CD4-positive, alpha-beta T cell treated with Interleukin-12 subunit alpha and Interleukin-12 subunit beta, for 1 hour (primary cell): Measurements from ENCODE around the gene TRNP1.
"Not testable (repeated sequence)": the region's sequence is repeated elsewhere in the genome, so short reads cannot be mapped to it uniquely, and the experiment has no call there.

Experiments used
- DNase-seq: peaks from one replicate; pipeline ENCODE4 v3.0.0-alpha.2; 2020

Gene TRNP1, protein sequence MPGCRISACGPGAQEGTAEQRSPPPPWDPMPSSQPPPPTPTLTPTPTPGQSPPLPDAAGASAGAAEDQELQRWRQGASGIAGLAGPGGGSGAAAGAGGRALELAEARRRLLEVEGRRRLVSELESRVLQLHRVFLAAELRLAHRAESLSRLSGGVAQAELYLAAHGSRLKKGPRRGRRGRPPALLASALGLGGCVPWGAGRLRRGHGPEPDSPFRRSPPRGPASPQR

DNA sequence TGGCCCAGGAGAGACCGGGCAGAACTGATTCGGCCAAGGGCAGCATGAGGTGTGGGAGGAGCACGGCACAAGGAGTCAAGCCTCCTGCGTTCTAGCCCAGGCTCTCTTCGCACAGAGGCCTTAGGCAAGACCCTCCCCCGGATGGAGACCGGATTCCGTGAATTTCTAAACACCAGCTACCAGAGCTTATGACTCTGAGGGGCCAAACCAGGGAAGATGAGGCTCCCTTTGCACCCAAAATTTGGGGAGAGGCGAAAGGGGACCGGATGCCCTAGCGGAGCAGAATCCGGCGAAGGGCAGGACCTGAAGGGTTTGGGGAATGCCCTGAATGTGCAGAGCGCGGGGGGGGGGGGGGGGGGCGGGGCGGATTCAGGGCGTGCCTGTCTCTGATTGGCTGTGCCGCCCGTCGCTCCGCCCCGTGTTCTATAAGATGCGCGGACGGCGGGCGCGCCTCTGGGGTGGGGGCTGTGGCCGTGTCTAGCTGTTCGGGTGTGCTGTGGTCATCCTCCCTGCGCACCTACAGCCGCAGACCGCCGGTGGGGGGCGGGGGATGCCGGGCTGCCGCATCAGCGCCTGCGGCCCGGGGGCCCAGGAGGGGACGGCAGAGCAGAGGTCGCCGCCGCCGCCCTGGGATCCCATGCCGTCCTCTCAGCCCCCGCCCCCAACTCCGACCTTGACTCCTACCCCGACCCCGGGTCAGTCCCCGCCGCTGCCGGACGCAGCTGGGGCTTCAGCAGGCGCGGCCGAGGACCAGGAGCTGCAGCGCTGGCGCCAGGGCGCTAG is at the start of gene TRNP1:
Gene TRNP1 (plus strand): TSS at position 456 of the 783 bp plus-strand sequence. CDS start 95 bp downstream, at position 551.
- DNase-seq: peak; percentile 77

DNA sequence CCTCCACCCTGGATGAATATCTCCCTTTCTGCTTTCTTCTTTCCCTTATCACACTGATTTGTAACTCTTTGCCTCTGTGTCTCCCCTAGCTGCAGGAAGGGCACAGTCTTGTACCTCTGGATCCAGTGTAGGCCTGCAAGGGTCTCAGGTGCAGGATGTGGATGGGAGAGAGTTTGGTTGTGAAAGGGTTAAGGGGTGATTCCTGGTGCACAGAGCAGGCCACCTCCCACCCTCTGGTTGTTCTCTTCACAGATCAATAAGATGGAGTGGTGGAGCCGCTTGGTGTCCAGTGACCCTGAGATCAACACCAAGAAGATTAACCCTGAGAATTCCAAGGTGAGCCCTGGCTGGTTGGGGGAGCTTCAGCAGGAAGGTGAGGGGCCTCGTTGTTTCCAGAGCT is 48.4 kb upstream of the TRNP1 start:
- no peak for DNase-seq

DNA sequence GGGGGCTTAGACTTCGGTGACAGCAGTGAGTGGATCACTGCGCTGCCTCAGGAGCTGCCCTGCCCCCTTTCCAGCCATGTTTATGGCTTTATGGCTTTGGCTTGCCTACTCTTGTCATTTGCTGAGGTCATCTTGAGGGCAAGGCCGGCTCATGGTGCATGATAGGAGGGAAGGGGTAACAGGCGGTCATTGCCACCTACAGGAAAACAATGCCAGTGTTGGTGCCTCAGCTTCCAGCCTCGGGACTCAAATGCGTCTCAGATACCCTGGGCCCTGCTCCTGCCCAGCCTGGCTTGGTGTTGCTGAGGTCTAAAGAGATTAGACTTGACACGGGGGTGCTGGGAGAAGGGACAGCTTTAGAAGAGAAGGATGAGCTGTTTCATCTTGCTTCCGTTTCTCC is 47.8 kb upstream of the TRNP1 start:
- no peak for DNase-seq

DNA sequence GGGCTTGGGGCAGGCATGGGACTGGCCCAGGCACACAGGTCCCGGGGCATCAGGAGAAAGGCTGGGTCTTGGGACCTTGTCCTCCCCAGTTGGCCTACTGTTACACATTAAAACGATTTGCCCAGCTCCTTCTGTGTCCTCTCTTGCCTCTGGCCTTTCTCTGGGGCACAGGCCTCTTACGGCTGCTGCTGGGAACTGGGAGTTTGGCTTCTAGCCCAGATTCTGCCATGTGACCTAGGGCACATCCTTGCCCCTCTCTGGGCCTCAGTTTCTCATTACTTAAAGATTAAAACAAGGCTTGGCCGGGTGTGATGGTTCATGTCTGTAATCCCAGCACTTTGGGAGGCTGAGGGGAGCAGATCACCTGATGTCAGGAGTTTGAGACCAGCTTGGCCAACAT is 47.2 kb upstream of the TRNP1 start:
- no peak for DNase-seq

DNA sequence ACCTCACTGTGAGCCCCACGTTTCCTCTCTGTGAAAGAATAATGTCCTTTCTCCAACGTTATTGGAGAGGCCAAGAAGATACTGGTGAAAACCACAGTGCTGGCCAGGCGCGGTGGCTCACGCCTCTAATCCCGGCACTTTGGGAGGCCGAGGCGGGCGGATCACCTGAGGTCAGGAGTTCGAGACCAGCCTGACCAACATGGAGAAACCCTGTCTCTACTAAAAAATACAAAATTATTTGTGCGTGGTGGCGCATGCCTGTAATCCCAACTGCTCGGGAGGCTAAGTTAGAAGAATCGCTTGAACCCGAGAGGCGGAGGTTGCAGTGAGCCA is 44.8 kb upstream of the TRNP1 start:
- not testable (repeated sequence) for DNase-seq

DNA sequence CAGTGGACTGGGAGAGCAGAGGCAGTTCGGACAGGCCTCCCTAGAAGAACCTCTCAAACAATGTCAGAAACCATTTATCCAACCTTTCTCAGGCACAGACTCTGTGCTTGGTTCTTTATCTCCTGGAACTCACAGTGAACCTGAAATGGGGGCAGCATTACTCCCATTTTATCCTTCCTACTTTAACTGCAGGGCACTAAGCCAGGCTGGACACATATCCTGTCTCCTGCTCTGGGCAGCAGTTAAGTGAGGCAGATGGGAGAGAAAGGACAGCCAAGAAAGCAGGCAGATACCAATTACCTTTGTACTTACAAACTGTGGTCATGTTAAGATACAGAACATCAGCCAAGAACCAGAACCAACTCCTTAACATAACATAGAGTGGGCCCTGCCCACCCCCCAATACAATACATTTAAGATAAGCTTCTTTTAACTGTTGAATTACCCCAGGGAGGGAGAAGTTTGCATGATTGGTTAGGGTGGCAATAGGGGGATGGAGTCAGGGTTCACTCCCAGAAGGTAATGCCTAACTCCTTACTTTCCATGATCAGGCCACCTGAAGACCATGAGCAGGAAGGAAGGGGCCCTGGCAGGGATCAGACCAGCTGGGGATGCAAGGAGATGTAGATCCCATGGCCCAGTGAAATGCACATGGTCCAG is 44.1 kb upstream of the TRNP1 start:
- DNase-seq: no peak

DNA sequence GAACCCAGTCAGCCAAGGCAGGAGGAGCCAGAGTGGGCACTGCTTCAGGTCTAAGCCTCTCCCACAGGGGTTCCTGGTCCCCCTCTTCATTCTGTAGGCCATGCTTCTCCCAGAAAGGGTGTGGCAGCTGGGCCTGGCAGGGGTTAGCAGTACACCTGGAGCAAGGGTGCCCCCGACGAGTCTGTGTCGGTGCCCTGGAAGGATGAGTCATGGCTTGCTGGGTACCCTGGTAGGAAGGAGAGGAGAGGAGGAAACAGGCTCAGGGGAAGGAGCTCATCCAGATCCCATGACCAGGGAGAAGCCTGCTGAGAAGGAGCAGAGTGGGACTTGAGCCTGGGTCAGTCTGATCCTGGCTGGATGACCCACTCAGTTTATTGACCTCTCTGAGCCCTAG is 43.6 kb upstream of the TRNP1 start:
- no peak for DNase-seq

DNA sequence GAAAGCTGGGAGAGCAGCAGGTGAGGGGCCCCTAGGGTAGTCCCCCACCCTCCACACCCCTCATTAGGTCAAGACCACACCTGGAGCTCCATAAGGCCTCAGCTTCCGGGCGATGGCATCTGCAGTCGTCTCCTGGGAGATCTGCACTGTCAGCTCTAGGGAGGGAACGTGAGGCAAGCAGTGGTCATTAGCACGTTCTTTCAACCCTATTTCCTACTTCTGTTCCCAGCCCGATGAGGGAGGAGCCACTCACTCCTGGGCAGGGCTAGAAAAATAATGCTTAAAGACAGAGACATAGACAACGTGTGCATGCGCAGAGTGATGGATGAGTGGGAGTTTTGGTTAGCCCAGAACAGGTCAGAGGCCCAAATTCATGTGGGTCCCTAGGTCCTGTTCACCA is 42.9 kb upstream of the TRNP1 start:
- no peak for DNase-seq

DNA sequence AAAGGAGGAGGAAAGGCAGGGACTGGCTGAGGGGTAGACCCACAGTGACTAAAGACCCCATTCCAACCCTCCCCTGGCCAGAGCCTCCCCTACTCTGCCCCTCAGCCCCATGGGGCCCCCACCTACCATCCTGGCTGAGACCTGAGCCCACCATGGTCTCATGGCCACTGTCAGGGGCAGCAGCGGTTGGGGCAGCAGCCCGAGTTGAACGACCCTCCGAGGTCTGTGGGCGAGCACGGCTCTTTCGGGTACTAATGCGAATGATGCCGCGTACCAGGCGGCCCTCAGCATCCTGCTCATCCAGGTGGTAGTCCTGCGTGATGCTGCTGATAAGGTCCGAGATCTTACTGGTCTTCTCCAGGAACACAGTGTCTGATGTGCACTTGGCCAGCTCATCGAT is 42.3 kb upstream of the TRNP1 start:
- DNase-seq: no peak

DNA sequence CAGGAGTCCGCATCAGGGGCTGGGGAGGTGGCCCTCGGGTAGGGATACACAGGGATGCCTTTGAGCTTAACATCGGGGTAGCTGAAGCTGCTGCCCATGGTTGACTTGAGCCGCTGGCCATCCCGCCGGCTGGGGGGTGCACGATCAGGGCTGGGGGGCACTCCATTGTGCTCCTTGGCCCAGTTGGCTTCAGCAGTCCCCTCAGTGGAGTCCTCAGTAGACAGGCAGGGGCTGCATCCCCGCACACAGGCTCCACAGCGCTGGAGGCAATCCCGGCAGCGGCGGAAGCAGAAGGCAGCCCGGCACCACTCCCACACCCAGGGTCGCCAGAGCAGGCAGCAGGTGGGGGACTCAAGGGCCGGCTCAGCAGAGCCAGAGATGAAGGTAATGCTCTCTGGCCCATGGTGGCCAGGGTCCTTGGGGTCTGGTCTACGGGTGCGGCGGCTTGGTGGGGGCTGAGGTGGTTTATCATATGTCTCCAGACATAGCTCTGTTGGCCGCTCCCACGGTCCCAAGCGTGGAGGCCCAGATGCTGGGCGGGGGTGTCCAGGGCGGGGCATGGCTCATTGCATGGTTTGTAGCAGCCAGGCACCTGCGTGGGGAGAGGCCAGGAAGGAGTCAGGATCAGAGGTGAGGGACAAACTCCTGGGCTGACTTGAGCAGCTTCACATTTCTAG is 41.5 kb upstream of the TRNP1 start:
- DNase-seq: no peak

DNA sequence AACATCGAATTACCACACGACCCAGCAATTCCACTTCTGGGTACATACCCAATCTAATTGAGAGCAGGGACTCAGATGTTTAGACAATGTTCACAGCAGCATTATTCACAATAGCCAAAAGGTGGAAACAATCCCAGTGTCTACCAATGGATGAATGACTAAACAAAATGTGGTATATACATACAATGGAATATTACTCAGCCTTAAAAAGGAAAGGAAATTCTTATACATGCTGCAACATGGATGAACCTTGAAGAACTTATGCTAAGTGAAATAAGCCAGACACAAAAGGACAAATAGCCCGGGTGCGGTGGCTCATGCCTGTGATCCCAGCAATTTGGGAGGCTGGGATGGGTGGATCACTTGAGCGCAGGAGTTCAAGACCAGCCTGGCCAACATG is 40.1 kb upstream of the TRNP1 start:
- no peak for DNase-seq

DNA sequence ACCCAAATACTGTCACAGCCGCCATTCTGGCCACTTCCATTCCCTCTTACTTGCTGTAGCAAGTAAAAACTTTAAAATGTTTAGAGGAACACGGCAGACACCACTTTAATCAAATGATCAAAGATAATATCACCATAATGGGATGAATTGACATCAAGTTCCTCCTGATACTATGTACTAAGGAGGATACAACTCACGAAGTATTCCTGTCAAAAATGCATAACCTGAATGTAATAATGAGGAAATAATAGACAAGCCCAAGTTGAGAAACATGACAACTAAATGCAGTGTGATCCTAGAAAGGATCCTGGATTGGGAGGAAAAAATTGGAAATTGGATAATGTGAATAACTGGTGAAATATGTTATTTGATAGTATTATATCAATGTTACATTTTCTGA is 37.2 kb upstream of the TRNP1 start:
- DNase-seq: no peak

DNA sequence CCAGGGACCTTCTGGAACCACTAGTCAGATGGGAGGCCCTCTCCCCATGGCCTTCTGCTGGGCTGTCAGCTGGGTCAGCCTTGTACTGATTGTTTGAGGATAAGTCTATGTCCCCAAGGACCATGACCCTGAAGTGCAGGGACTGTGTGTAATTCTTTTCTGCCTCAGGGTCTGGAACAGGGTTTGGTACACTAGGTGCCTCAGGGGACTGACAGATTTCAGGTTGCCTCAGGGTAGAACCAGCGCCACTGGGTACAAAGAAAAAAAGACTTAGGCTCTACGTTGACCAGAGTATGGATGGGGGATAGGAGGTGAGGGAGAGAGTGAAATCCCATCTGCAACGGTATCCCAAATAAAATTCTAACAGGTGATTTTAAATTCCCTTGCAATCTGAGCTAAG is 36.2 kb upstream of the TRNP1 start:
- DNase-seq: no peak

DNA sequence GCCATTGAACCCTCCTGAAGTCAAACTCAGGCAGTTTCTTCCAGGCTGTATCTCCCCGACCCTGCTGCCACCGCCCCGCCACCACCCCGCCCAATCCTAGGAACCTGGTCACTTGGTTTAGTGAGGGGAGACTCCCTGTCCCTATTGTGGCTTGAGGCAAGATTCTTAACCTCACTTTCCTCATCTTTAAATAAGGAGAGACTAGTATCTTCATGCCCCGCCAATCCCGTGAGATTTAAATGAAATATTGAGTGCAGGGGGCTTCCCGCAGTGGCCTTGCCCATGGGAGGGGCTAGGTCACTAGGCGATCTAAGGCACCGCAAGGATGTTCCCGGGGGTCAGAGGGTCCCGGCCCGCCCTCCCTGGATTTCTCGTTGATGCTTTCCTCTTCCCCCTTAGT is 34.2 kb upstream of the TRNP1 start:
- DNase-seq: no peak

DNA sequence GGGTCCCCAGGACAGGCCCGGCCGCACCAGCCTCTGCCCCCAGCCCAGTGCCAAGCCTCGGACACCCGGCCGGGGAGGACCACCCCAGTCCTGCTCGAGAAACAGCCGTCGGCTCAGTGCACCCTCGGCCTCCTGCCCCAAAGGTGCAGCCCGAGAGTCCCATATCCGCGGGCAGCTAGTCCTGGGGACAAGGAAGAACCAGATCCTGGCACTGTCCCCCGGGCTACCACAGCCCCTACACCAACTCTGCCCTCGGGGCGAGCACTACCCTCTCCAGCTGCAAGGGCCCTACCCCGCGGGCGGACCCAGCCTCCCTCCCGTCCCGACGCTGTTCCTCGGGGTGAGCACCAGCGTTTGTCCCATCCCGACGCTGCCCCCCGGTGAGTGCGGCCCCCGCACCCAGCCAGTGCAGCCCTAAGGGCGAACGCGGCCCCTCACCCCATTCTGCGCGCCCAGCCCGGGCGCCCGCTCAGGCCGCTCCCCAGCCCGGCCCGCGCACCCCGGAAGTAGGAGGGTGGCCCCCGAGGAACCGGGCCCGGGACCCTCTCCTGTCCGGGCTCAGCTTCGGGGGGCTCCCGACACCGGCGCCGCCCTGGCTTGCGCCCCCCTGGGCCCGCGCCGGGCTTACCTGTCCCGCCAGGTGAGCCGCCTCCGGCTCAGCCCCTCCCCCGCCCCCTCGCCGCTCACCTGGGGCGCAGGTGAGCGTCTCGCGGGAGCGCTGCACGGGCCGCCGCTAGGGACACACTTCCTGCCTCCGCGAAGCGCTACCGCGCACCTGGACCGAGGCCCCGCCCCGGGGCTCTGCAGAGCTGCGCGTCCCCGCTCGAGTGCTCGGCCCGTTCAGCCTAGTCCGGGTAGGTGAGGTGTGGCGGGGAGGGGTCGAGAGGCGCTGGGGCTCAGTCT is 33.5 kb upstream of the TRNP1 start, which contains the start of gene KDF1:
Gene KDF1 (minus strand): TSS at position 747 of the 903 bp plus-strand sequence. CDS start 8,088 bp downstream, outside the sequence.
- peak; percentile 71 for DNase-seq

DNA sequence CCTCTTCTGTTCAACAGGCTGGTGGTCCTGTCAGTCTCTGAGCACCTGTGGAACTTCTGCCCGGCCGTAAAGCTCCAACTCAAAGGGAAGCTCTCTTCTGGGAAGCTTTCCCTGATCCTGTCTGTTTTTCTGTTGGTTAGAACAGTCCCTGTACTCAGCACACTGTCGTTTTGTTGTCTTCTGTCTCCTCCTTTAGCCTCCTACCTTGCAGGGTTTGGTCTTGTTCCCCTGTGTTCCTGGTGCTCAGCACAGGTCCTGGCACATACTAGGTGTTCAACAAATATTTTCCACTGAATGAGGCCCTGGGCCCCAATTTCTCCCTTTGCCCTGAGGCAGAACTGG is 32.9 kb upstream of the TRNP1 start:
- no peak for DNase-seq

DNA sequence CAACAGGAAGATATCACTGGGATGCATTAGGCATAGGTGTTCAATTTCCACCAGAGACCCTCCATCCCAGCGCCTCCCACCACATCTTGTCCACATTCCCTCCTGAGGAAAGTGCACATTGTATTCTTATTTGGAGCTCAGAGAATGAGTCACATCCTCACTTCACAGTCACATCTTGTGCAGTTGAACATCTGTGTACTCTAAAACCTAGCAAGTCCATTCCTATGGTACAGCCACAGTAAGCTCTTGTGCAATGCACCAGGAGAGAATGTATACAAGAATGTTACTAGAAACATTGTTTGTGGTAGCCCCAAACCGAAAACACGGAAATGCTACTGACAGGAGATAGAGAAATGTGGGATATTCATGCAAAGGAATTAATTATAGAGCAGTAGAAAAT is 31.7 kb upstream of the TRNP1 start:
- no peak for DNase-seq

DNA sequence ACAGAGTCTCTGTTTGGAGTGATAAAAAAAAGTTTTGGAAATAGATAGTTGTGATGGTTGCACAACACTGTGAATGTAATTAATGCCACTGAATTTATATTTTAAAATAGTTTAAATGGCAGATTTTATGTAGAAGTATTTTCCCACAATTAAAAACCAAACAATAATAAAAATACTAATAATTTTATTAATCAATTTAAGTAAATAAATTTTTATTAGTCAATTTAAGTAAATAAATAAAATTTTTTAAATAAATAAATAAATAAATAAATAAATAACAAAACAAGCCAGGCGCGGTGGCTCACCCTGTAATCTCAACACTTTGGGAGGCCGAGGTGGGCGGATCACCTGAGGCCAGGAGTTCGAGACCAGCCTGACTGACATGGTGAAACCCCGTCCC is 28.3 kb upstream of the TRNP1 start:
- no peak for DNase-seq

DNA sequence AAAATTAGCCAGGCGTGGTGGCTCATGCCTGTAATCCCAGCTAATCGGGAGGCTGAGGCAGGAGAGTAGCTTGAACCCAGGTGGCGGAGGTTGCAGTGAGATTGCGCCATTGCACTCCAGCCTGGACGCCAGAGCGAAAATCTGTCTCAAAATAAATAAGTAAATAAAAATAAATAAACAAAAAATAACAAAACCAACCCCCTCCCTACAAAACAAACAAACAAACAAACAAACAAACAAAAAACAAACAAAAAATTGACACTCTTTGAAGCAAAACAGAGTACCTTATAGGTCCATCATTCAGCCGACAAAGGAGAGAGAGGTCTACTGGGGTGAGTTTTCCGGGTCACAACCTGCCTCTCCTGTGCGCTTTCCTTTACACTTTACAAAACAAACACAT is 27.9 kb upstream of the TRNP1 start:
- DNase-seq: no peak

DNA sequence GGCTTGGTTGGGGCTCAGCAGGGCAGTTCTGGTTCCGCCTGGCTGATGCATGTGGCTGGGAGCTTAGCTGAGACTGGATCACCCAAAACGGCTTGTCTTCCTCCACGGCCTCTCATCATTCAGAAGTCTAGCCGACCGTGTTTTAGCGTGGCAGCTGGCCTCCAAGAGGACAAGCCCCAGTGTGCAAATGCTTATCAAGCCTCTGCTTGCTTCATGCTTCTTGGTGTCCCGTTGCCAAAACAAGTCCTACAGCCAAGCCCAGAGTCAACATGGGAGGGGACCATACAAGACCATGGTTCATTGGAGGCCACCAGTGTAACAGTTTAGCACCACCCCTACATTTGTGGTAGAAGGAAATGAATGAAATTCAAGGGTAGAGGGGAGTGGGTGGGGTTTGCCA is 22.7 kb upstream of the TRNP1 start:
- DNase-seq: no peak

DNA sequence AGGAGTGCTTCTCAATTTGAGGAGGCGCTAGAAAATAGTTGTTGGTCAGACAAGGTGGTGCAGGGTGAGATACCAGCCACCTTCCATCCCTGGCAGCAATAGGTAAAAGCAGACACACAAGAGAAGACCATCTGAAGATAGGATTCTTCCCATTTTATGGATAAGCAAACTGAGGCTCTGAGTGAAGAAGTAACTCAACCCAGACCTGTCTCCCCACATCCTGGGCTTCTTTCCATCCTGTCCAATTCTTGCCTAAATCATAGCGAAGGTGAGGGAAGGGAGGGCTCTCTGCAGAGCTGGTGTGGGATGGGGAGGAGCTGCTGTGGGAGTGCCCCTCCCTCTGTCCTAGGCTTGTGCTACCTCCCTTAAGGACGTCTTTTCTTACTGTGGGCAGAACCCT is 21.9 kb upstream of the TRNP1 start:
- DNase-seq: no peak

DNA sequence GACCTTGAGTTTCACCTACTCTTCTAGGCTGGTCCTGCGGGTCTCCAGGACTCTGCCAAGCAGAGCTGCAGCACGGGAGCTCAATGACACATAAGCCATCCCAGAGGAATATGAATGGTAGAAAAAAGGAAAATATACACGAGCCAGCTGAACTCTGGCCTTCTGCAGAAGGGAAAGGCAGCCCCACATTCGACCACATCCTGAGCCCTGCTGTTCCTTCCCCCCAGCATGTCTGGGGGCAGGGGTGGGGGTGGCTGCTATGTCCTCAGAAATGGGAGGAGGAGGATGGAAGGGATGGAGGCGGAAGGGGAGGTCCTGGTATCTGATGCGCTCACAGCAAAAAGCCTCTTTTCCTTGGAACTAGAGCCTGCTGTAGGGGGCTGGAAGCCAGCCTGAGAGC is 21.1 kb upstream of the TRNP1 start:
- no peak for DNase-seq

DNA sequence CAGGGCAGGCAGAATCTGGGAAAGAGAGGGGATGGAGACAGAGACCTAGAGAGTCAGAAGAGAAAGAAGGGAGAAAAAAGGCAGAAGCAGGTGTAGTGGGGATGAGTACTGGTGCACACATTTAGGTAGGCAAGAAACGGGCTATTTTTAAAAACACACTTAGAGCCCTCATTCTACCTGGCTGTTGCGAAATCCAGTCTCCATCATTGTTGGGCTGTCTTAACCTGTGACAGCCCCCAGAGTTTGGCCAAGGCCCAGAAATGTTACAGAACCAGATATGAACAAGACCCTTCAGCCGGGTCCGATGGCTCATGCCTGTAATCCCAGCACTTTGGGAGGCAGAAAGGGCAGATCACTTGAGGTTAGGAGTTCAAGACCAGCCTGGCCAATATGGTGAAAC is 20.7 kb upstream of the TRNP1 start:
- DNase-seq: no peak
